Activated CD4-positive, alpha-beta T cell treated with anti-CD3 and anti-CD28 coated beads for 24 hours (primary cell): ENCODE measurements around the gene PDE9A.

Experiments used
- DNase-seq, 2 donors: peaks; one replicate each; pipeline ENCODE4 v3.0.0-alpha.2; 2020; ENCODE audit warnings: low read depth in 2 of 2

Gene PDE9A

DNA sequence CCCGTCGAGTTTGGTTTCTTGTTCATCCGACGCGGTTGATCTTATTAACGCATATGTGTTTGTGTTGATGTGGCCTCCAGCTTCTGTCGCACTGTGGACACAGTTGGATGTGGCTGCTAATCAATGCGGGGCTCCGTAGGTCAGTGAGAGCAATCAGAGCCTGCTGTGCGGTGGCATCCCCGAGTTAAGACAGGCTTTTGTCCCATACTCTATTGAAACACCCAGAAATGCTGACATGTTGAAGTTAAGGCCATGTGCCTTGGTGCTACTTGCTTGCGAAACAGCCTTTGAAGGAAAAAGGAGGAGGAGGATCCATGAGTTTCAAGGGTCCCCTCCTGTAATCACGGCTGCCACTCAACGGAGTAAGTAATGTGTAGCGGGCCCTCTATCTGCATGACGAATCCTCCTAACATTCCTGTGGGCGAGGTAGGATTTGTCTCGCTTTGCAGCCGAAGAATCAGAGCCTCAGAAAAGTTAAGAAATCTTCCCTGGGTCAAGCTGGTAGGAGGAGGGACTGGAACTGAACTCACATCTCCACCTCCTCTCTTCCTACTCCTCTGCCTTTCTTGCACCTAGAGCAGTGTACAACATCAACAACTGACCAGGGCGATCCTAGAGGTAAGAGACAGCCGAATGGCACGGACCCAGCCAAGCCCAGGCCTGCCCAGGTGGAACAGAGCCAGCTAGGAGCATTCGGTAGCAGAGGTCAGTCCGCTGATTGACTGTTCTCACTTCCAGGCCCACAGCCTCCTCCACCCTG is 19.5 kb downstream of the PDE9A start:
- no peak for DNase-seq

DNA sequence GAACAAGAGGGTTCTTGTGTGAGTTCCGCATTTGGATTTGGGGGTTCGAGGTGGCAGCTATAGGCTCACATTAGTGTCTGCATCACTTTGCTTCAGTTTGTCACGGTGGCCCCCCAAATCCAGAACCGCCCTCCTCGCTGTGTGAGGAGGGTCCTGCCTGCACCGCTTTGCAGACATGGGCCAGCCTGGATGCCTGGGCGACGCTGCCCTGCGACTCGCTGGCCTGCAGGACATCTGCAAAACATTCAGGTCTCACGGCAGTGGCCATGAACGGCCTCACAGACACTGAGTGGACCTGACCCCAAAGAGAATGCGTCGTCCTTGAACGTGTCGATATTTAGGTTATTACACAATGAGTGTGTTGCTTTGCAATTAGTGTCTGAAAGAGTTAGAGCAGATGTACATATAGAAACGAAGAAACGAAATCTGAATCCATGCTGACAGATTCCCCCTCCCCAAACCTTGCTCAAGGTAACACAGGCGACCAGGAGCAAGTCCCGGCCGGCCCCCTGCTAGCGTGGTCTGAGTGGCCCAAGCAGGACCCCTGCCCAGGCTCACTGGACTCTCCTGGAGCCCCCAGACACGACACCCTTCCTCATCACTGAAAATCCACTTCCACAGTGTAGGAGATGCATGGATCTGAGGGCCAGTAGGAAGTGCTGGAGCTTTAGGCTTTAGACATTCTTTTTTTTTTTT is 20.4 kb downstream of the PDE9A start:
- DNase-seq, result no peak

DNA sequence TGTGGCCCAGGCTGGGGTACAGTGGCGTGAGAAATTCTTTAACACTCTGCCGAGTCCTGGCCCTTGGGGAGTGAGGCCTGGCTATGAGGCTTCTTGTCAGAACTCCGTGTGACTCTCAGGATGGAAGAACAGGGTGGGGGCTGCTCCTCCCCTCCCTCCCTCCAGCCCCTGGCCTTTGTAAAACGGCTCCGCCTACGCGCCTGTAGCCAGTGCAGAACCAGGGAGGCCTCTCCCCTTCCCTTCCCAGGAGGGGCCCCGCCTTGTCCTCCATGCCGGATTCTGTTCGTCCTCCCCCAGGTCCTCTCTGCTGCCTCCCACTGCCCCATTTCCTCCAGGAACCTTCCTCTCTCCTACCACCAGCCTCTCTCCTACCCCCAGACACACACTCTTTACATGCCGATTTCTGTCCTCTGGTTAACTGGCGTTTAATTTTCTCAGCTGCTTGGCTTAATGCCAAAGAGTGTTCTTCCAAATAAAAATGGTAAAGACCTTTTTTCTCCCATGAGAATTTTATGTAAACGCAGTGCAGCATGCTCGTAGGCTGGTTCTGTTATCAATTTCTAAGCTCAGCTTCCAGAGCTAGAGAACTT is 21.0 kb downstream of the PDE9A start:
- no peak for DNase-seq

- DNase-seq, result no peak
Observed at GRCh38 chr21:42675403-42675802, 22.0 kb downstream of the PDE9A start.

GRCh38 chr21:42676808-42677207 is 23.4 kb downstream of the PDE9A start:
- no peak for DNase-seq

GRCh38 chr21:42677339-42678321 is 24.2 kb downstream of the PDE9A start:
- no peak for DNase-seq

DNA sequence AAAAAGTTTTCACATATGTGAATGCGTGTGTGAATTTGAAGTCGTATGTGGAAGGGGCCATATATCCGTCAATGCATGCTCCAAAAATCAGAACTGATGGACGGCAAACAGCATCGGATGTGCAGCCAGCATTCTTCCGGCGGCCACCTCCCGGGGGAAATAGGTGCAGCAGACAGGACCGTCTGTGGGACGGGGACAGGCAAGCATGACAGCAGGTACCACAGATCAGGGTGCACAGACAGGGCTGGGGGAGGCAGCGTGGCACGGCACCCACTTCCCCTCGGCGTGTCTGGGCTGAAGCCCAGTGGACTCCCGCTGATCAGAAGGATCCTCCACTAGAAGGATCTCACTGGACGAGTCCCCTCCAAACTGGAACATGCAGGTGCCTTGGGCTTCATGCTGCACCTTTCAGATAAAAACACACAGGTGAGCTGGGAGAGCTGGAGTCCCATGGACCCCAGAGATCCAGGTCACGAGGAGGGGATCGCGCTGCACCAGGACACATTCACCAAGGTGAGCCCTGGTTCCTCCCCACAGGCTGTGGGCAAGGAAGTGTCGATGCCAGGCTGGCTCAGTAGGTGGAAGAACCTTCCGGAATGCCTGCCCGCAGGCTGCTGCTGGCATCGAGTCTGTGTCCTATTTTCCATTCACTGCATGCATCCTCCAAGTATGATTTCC is 25.3 kb downstream of the PDE9A start:
- no peak for DNase-seq

DNA sequence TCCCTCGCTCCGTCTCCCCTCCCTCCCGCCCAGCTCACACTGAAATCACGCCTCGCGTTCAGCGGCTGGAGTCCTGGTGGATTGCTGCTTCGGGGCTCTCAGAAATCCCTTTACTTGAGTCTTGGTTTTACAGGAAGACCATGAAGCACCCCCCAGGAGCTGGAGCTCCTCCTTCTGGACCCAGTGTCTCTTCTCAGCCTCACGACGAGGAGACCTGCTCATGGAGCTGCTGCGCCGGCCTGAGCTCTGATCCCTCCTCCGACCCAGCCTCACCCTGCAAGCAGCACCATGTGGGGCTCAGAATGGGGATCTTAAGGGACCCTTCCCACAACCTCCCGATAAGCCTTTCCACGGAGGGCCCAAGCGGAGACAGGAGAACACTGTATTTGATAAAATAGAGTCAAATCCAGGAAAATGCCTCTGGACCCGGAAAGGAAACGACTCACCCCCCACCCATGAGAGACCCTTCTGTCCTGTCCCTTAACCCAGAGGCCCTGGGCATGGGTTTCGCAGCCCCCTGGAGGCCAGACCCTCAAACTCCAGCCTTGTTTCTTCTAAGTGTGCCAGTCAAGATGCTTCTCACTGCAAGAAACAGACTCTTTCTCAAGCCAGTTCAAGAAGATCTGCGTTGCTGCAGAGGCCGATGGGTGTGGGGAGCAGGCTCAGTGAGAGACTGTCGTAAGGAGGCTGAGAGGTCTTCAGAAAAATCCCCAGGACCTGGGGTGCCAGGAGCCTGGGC is 26.1 kb downstream of the PDE9A start:
- DNase-seq, result no peak

- DNase-seq, result no peak
Observed at GRCh38 chr21:42680058-42680330, 26.6 kb downstream of the PDE9A start.

DNA sequence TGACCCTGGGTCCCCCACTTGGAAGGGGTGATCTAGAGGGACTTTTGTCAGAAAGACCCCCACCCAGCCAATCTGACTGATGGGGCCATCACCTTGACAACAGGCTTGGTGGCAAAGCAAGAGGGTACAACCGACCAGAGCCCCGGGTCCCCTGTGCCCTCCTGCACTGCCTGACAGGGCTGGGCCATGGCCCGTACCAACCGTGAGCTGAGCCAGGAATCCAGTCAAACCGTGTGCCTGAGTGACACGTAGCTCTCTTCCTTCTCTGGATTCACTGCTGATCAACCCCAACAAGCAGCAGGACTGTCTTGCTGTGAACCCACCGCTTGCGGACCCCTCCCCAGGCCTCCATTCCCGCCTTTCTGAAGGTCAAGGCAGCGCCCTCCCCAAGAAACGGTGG is 27.0 kb downstream of the PDE9A start:
- no peak for DNase-seq

GRCh38 chr21:42681296-42682206 is 28.1 kb downstream of the PDE9A start:
- DNase-seq, result no peak

DNA sequence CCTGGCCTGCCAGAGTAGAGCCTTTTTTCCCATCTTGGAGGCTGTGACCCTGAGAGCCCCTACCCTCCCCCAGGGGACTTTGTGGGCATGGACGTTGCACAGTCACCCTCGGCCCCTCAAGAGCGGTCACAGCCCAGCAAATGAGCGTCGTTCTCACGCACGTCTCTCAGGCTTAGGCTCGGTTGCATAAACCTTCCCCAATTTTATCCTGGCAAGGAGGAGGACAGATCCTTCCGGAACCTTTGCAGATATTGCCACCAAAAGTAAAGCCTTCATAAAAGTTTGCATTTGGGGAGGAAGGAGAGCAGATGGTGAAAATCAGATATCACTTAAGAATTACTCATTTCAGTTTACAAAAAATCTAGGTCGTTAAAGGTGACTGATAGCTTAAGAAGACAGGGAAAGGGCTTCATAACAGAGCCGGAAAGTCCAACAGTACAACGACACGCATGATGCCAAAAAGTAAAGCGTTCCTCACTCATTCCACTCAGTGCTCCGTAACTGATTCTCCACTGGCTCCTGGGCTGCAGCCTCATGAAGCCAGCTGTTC is 29.3 kb downstream of the PDE9A start:
- no peak for DNase-seq

GRCh38 chr21:42683371-42684108 is 30.1 kb downstream of the PDE9A start:
- no peak for DNase-seq

GRCh38 chr21:42684109-42684916 is 30.9 kb downstream of the PDE9A start:
- peak in 1 of 2 donors; percentile 12 for DNase-seq

GRCh38 chr21:42685036-42685435 is 31.6 kb downstream of the PDE9A start:
- no peak for DNase-seq

GRCh38 chr21:42685954-42686500 is 32.6 kb downstream of the PDE9A start:
- DNase-seq, result no peak

GRCh38 chr21:42687796-42688195 is 34.4 kb downstream of the PDE9A start:
- DNase-seq, result no peak
